Measurements from ENCODE around the gene OBP2A. TPM values are rescaled to one million over a fixed set of nuclear protein-coding genes. Genes with fewer than 3 reads are reported as not detected.

The OBP2A gene
- total RNA-seq, 1 experiment from 2014 or later = not detected

DNA sequence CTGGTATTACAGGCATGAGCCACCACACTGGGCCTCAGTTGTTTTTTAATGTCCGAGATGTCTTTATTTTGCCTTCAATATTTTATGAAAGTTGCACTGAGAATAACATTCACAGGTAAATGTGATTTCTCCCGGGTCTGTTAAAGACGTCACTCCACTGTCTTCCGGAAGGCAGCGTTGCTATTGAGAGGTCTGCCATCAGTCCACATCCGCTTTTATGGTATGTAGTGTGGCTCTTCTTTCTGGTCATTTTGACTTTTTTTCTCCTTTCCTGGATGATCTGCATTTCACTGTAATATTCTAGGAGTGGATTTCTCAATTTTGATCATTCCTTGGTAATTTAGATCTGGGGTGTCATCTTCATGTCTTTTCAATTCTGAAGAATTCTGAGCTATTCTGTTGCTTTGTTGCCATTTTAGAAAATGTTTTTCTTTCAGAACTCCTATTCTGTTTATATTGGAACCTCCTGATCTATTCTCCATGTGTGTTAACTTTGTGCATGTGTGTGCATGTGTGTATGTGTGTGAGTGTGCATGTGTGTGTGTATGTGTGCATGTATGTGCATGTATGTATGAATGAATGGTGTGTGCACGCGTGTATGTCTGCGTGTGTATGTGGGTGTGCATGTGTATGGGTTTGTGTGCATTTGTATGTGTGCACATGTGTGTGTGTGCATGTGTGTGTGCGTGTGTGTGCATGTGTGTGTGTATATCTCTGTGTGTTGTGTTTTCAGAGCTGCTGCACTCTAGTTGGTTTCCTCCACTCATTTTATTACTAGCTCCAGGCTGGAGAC, 26.6 kb upstream of the OBP2A start:
- H3K36me3 Mint-ChIP-seq (ENCODE audit: insufficient read depth in 1 of 3, low read depth in 3 of 3) = no peaks in the 10 kb centered on the region
- H3K27me3 ChIP-seq (ENCODE audit: insufficient read depth, low read length) = no peaks in the 10 kb centered on the region

More for the DNA sequence above, 26.6 kb upstream of the OBP2A start:
- TF ChIP-seq, protein P1, sequence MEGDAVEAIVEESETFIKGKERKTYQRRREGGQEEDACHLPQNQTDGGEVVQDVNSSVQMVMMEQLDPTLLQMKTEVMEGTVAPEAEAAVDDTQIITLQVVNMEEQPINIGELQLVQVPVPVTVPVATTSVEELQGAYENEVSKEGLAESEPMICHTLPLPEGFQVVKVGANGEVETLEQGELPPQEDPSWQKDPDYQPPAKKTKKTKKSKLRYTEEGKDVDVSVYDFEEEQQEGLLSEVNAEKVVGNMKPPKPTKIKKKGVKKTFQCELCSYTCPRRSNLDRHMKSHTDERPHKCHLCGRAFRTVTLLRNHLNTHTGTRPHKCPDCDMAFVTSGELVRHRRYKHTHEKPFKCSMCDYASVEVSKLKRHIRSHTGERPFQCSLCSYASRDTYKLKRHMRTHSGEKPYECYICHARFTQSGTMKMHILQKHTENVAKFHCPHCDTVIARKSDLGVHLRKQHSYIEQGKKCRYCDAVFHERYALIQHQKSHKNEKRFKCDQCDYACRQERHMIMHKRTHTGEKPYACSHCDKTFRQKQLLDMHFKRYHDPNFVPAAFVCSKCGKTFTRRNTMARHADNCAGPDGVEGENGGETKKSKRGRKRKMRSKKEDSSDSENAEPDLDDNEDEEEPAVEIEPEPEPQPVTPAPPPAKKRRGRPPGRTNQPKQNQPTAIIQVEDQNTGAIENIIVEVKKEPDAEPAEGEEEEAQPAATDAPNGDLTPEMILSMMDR (conservative IDR thresholded peaks at IDR 0.05) = no peak
- no peak overlapping the region for H2BK12ac ChIP-seq (ENCODE audit: insufficient read length, low read depth, low read length)
- no peaks in the 10 kb centered on the region for H3K9me3 ChIP-seq (ENCODE audit: control insufficient read depth, low read depth, low read length)
- H3K79me2 ChIP-seq (ENCODE audit: insufficient read depth, low read length) = no peaks in the 10 kb centered on the region
- H3K9ac ChIP-seq (ENCODE audit: extremely low read depth, insufficient read length, low read length) = no peak overlapping the region
- H3K14ac ChIP-seq (ENCODE audit: insufficient read depth, low read length) = no peak overlapping the region
- Mint-ChIP-seq H3K27me3 (ENCODE audit: low read depth) (peaks cover 2% of the 10 kb centered on the region; the same call in 1 of the 2 replicates), H3K9me3 (peaks cover 0 to 5% of the 10 kb centered on the region in 2 experiments; a peak in 2 of 5 replicates), H3K4me3 (no peak overlapping the region), H3K4me1 (peaks cover 2 to 5% of the 10 kb centered on the region in 2 experiments; a peak in 1 of 4 replicates), H3K27ac (no peak overlapping the region)
- no peak overlapping the region for H3K4ac ChIP-seq (ENCODE audit: low read depth, low read length)
- H3K27ac ChIP-seq (ENCODE audit: insufficient read length, low read depth, low read length) = no peak overlapping the region
- no peak overlapping the region for H4K91ac ChIP-seq (ENCODE audit: insufficient read length, low read depth, low read length)
- H2BK120ac ChIP-seq (ENCODE audit: low read depth, low read length, poor library complexity, severe bottlenecking) = no peak overlapping the region
- H3K18ac ChIP-seq (ENCODE audit: insufficient read length, low read depth, low read length) = no peak overlapping the region
- no peaks in the 10 kb centered on the region; the same call in 1 of the 2 replicates for H3K4me1 ChIP-seq (ENCODE audit: insufficient read depth, low read length)
- WGBS (ENCODE audit: extremely low coverage, insufficient read length, low lambda C conversion rate) = no CpG with 5 or more reads among the region's 10 CpGs
- H3K56ac ChIP-seq (ENCODE audit: insufficient read length, low read depth, low read length) = no peak overlapping the region
- H4K8ac ChIP-seq (replicated peaks; ENCODE audit: insufficient read length, low read depth, low read length) = no peak overlapping the region
- no peak overlapping the region for H2AFZ ChIP-seq (ENCODE audit: low read length)
- H3K79me1 ChIP-seq (ENCODE audit: insufficient read depth, low read depth, low read length, poor library complexity, severe bottlenecking) = no peaks in the 10 kb centered on the region
- H3K23ac ChIP-seq (ENCODE audit: insufficient read length, low read depth, low read length) = no peak overlapping the region
- DNase-seq = no peak
- no peaks in the 10 kb centered on the region for H4K20me1 ChIP-seq (ENCODE audit: control insufficient read depth, insufficient read depth, insufficient read length)
- no peak overlapping the region for H2BK5ac ChIP-seq (ENCODE audit: insufficient read length, low read length)
- H3K4me2 ChIP-seq (ENCODE audit: insufficient read depth, insufficient read length, low read length) = no peak overlapping the region
- H4K5ac ChIP-seq (ENCODE audit: insufficient read length, low read depth, low read length) = no peak overlapping the region
- no peak overlapping the region for H3T11ph ChIP-seq (ENCODE audit: low read length)
- H2BK15ac ChIP-seq (ENCODE audit: low read depth, low read length) = no peak overlapping the region
- no peaks in the 10 kb centered on the region for H3K23me2 ChIP-seq (ENCODE audit: insufficient read length, low read depth, low read length, poor library complexity, severe bottlenecking)
- H2BK20ac ChIP-seq (ENCODE audit: low read depth, low read length, poor library complexity, severe bottlenecking) = no peak overlapping the region
- H2AK5ac ChIP-seq (ENCODE audit: insufficient read length, low read length) = no peak overlapping the region
